GM12891 (cell line): ENCODE results near the gene KCNIP1.

Experiments
- PAX5 ChIP-seq: IDR thresholded peaks from 2 replicates; pipeline ENCODE4 v1.6.1; 2011; ENCODE audit warnings: low read length, moderate library complexity, mild to moderate bottlenecking; ENCODE audit not compliant: insufficient read depth, severe bottlenecking
- POLR2A ChIP-seq: IDR thresholded peaks from 2 replicates; pipeline ENCODE4 v1.6.1; 2011; ENCODE audit warnings: low read depth, low read length, control low read depth
- POLR2AphosphoS5 ChIP-seq: IDR thresholded peaks from 2 replicates; pipeline ENCODE4 v1.6.1; 2011; ENCODE audit warnings: low read depth, low read length, control low read depth
- POU2F2 ChIP-seq: IDR thresholded peaks from 2 replicates; pipeline ENCODE4 v1.6.1; 2011; ENCODE audit warnings: low read depth, mild to moderate bottlenecking, control low read depth, low read length, moderate library complexity
- TAF1 ChIP-seq: IDR thresholded peaks from 2 replicates; pipeline ENCODE4 v1.6.1; 2011; ENCODE audit warnings: low read depth, low read length, control low read depth

- no peak for TF ChIP-seq TAF1
- no peak for TF ChIP-seq POU2F2
- TF ChIP-seq POLR2AphosphoS5: no peak
- no peak for TF ChIP-seq POLR2A
- TF ChIP-seq PAX5: no peak
Measured at GRCh38 chr5:170758481-170758880, 254.7 kb downstream of the KCNIP1 start.
